GM18507 (cell line): Measurements from ENCODE around the gene MARK3.
"Not testable (repeated sequence)": the region's sequence is repeated elsewhere in the genome, so short reads cannot be mapped to it uniquely, and the experiment has no call there.

Source experiments
- DNase-seq: peaks from one replicate; pipeline ENCODE4 v3.0.0; 2011; ENCODE audit warnings: low read depth; ENCODE audit not compliant: insufficient read length; ENCODE audit errors: extremely low spot score
- FAIRE-seq: peaks from 2 replicates; lab custom pipeline; 2011; peaks lifted over from hg19 to GRCh38; lab: Jason Lieb, UNC

Gene MARK3

GRCh38 chr14:103504991-103505565 lies 119.9 kb downstream of the MARK3 start:
- no peak for DNase-seq
- no peak for FAIRE-seq

GRCh38 chr14:103507751-103508150 lies 122.5 kb downstream of the MARK3 start:
- DNase-seq (no peak), FAIRE-seq (no peak)

GRCh38 chr14:103508521-103509329 lies 123.5 kb downstream of the MARK3 start:
- DNase-seq (no peak), FAIRE-seq (no peak)

GRCh38 chr14:103509864-103510723 lies 124.9 kb downstream of the MARK3 start:
- FAIRE-seq (no peak), DNase-seq (no peak)

- no peak for FAIRE-seq
- no peak for DNase-seq
These were observed 125.8 kb downstream of the MARK3 start for GRCh38 chr14:103510724-103511693.

- not testable (repeated sequence) for DNase-seq, FAIRE-seq
These were observed 127.0 kb downstream of the MARK3 start for GRCh38 chr14:103512180-103512579.

- FAIRE-seq (no peak), DNase-seq (no peak)
These were observed 127.7 kb downstream of the MARK3 start for GRCh38 chr14:103512701-103513611.

GRCh38 chr14:103514596-103515421 lies 129.6 kb downstream of the MARK3 start:
- DNase-seq (no peak), FAIRE-seq (no peak)

- FAIRE-seq (no peak), DNase-seq (no peak)
These were observed 131.4 kb downstream of the MARK3 start for GRCh38 chr14:103516426-103517173.

- FAIRE-seq = no peak
These were observed 132.0 kb downstream of the MARK3 start for GRCh38 chr14:103517174-103517566.

GRCh38 chr14:103517721-103518421 lies 132.7 kb downstream of the MARK3 start:
- no peak for DNase-seq
- FAIRE-seq = no peak

More at GRCh38 chr14:103517174-103517566, 132.0 kb downstream of the MARK3 start:
- DNase-seq = no peak

- peak; percentile 74 for FAIRE-seq
- peak; percentile 68 for DNase-seq
These were observed 133.3 kb downstream of the MARK3 start for GRCh38 chr14:103518422-103519042.

GRCh38 chr14:103519043-103519836 lies 134.0 kb downstream of the MARK3 start:
- FAIRE-seq (no peak), DNase-seq (no peak)

- FAIRE-seq (no peak), DNase-seq (no peak)
These were observed 134.6 kb downstream of the MARK3 start for GRCh38 chr14:103519837-103520212.

GRCh38 chr14:103520269-103520656 lies 135.0 kb downstream of the MARK3 start:
- FAIRE-seq = no peak
- DNase-seq = no peak
